ENCODE data around the gene C12orf76.

DNA sequence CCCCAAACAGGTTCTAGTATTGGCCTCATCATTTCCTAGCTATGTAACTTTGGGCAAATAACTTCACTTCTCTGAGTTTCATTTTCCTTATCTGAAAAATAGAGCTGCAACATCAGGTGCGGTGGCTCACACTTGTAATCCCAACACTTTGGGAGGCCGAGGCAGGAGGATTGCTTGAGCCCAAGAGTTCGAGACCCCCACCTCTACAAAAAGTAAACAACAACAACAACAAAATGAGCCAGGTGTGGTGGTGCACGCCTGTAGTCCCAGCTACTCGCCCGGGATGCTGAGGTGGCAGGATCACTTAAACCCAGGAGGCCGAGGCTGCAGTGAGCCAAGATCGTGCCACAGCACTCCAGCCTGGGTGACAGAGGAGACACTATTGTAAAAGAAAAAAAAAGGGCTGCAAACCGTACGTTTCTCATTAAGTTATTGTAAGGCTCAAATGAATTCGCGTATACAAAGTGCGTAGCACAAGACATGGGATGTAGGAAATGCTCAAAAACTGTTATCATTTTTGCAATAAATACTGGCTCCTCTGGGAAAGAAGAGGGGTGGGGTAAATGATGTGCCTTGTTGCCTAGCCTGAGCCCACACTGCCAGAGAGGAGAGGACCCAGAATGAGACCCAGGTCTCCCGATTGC is 903 bp downstream of the C12orf76 start:
- TF ChIP-seq, protein P1, sequence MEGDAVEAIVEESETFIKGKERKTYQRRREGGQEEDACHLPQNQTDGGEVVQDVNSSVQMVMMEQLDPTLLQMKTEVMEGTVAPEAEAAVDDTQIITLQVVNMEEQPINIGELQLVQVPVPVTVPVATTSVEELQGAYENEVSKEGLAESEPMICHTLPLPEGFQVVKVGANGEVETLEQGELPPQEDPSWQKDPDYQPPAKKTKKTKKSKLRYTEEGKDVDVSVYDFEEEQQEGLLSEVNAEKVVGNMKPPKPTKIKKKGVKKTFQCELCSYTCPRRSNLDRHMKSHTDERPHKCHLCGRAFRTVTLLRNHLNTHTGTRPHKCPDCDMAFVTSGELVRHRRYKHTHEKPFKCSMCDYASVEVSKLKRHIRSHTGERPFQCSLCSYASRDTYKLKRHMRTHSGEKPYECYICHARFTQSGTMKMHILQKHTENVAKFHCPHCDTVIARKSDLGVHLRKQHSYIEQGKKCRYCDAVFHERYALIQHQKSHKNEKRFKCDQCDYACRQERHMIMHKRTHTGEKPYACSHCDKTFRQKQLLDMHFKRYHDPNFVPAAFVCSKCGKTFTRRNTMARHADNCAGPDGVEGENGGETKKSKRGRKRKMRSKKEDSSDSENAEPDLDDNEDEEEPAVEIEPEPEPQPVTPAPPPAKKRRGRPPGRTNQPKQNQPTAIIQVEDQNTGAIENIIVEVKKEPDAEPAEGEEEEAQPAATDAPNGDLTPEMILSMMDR (IDR thresholded peaks at IDR 0.05), result no peak
- TF ChIP-seq POLR2A (IDR thresholded peaks at IDR 0.05), result no peak

Measured in right lobe of liver (tissue), 4 donors.